ENCODE measurements around the gene TNKS1BP1.

TNKS1BP1 gene

GRCh38 chr11:57359896-57360690 lies 35.3 kb upstream of the TNKS1BP1 start:
- H3K14ac ChIP-seq (ENCODE audit: low read length), result no peak overlapping the region
- H4K91ac ChIP-seq (ENCODE audit: low read depth, low read length, poor library complexity), result no peak overlapping the region
- no peak overlapping the region for H2AFZ ChIP-seq (ENCODE audit: low read length)
- no peak overlapping the region for H3K4me2 ChIP-seq (ENCODE audit: insufficient read depth, low read length, poor library complexity, severe bottlenecking)
- H3K9ac ChIP-seq (ENCODE audit: low read depth, low read length, poor library complexity), result no peak overlapping the region
- no peaks in the 10 kb centered on the region for H3K36me3 ChIP-seq (replicated peaks in 1 of 2; ENCODE audit: control insufficient read depth in 2 of 2, insufficient read depth in 2 of 2, low read length in 2 of 2)
- no peak overlapping the region for H3K18ac ChIP-seq (ENCODE audit: low read length)
- H3K27me3 ChIP-seq (ENCODE audit: control insufficient read depth in 3 of 3, insufficient read depth in 3 of 3, low read depth in 1 of 3, low read length in 3 of 3), result peaks cover 0 to 28% (median 0%) of the 10 kb centered on the region in 3 experiments
- H3K79me1 ChIP-seq (ENCODE audit: low read depth, low read length), result no peaks in the 10 kb centered on the region
- no peak overlapping the region for H2AK5ac ChIP-seq (ENCODE audit: low read depth, low read length)
- no peak overlapping the region for H4K8ac ChIP-seq (ENCODE audit: low read depth, low read length)
- WGBS, 2 donors (ENCODE audit: extremely low coverage in 2 of 2, insufficient read length in 2 of 2, insufficient replicate concordance in 1 of 2), result no CpG with 5 or more reads among the region's 9 CpGs
- H2BK15ac ChIP-seq (ENCODE audit: low read length), result no peak overlapping the region
- H2BK5ac ChIP-seq (ENCODE audit: low read length), result no peak overlapping the region
- H2BK12ac ChIP-seq (ENCODE audit: low read length), result no peak overlapping the region
- DNase-seq (ENCODE audit: low spot score), result no peak
- H3K23ac ChIP-seq (ENCODE audit: low read depth, low read length, poor library complexity), result no peak overlapping the region
- H3K4me3 ChIP-seq (ENCODE audit: low read length in 2 of 2), result no peak overlapping the region
- peaks cover 3 to 4% of the 10 kb centered on the region in 2 donors for H3K4me1 ChIP-seq (ENCODE audit: control insufficient read depth in 2 of 2, insufficient read depth in 1 of 2, low read depth in 1 of 2, low read length in 2 of 2)
- no peaks in the 10 kb centered on the region for H3K9me3 ChIP-seq (replicated peaks in 1 of 2; ENCODE audit: control insufficient read depth in 2 of 2, insufficient read depth in 1 of 2, low read depth in 1 of 2, low read length in 2 of 2)
- H2BK120ac ChIP-seq (ENCODE audit: low read depth, low read length), result no peak overlapping the region
- no peak overlapping the region for H3K27ac ChIP-seq (replicated peaks; ENCODE audit: low read length)
- H3K4ac ChIP-seq (ENCODE audit: low read length), result no peak overlapping the region

GRCh38 chr11:57359396-57359795 lies 34.6 kb upstream of the TNKS1BP1 start:
- H3K9ac ChIP-seq (ENCODE audit: low read depth, low read length, poor library complexity), result no peak overlapping the region
- no peak overlapping the region for H2AFZ ChIP-seq (ENCODE audit: low read length)
- no peak overlapping the region for H3K27ac ChIP-seq (replicated peaks; ENCODE audit: low read length)

GRCh38 chr11:57358991-57359390 lies 34.2 kb upstream of the TNKS1BP1 start:
- H4K91ac ChIP-seq (ENCODE audit: low read depth, low read length, poor library complexity), result no peak overlapping the region
- no peak overlapping the region for H3K18ac ChIP-seq (ENCODE audit: low read length)
- H3K9me3 ChIP-seq (replicated peaks in 1 of 2; ENCODE audit: control insufficient read depth in 2 of 2, insufficient read depth in 1 of 2, low read depth in 1 of 2, low read length in 2 of 2), result no peaks in the 10 kb centered on the region
- H3K9ac ChIP-seq (ENCODE audit: low read depth, low read length, poor library complexity), result peak overlapping the region; percentile 68
- no peak overlapping the region for H2BK120ac ChIP-seq (ENCODE audit: low read depth, low read length)
- no CpG with 5 or more reads among the region's 9 CpGs for WGBS, 2 donors (ENCODE audit: extremely low coverage in 2 of 2, insufficient read length in 2 of 2, insufficient replicate concordance in 1 of 2)
- H3K27me3 ChIP-seq (ENCODE audit: control insufficient read depth in 3 of 3, insufficient read depth in 3 of 3, low read depth in 1 of 3, low read length in 3 of 3), result peaks cover 0 to 27% (median 0%) of the 10 kb centered on the region in 3 experiments
- H3K79me1 ChIP-seq (ENCODE audit: low read depth, low read length), result no peaks in the 10 kb centered on the region
- peaks cover under 1 to 4% of the 10 kb centered on the region in 2 donors for H3K4me1 ChIP-seq (ENCODE audit: control insufficient read depth in 2 of 2, insufficient read depth in 1 of 2, low read depth in 1 of 2, low read length in 2 of 2)
- DNase-seq (ENCODE audit: low spot score), result no peak
- H3K23ac ChIP-seq (ENCODE audit: low read depth, low read length, poor library complexity), result peak overlapping the region; percentile 51
- no peak overlapping the region for H2BK5ac ChIP-seq (ENCODE audit: low read length)
- H2BK12ac ChIP-seq (ENCODE audit: low read length), result no peak overlapping the region
- peak overlapping the region; percentile 1 for H3K14ac ChIP-seq (ENCODE audit: low read length)
- no peak overlapping the region for H3K27ac ChIP-seq (replicated peaks; ENCODE audit: low read length)
- peak overlapping the region; percentile 45 for H2AFZ ChIP-seq (ENCODE audit: low read length)
- no peak overlapping the region for H2AK5ac ChIP-seq (ENCODE audit: low read depth, low read length)
- H2BK15ac ChIP-seq (ENCODE audit: low read length), result peak overlapping the region; percentile 35
- no peak overlapping the region for H4K8ac ChIP-seq (ENCODE audit: low read depth, low read length)
- H3K4me2 ChIP-seq (ENCODE audit: insufficient read depth, low read length, poor library complexity, severe bottlenecking), result no peak overlapping the region
- H3K4me3 ChIP-seq (ENCODE audit: low read length in 2 of 2), result no peak overlapping the region
- H3K36me3 ChIP-seq (replicated peaks in 1 of 2; ENCODE audit: control insufficient read depth in 2 of 2, insufficient read depth in 2 of 2, low read length in 2 of 2), result no peaks in the 10 kb centered on the region
- H3K4ac ChIP-seq (ENCODE audit: low read length), result no peak overlapping the region

More at GRCh38 chr11:57359396-57359795, 34.6 kb upstream of the TNKS1BP1 start:
- no peaks in the 10 kb centered on the region for H3K79me1 ChIP-seq (ENCODE audit: low read depth, low read length)
- H3K4me1 ChIP-seq (ENCODE audit: control insufficient read depth in 2 of 2, insufficient read depth in 1 of 2, low read depth in 1 of 2, low read length in 2 of 2), result peaks cover 0 to 2% of the 10 kb centered on the region in 2 donors
- H2BK15ac ChIP-seq (ENCODE audit: low read length), result peak overlapping the region; percentile 35
- no peak overlapping the region for H2BK12ac ChIP-seq (ENCODE audit: low read length)
- no peak overlapping the region for H3K4me3 ChIP-seq (ENCODE audit: low read length in 2 of 2)
- H3K14ac ChIP-seq (ENCODE audit: low read length), result peak overlapping the region; percentile 1
- H3K4me2 ChIP-seq (ENCODE audit: insufficient read depth, low read length, poor library complexity, severe bottlenecking), result no peak overlapping the region
- no peak overlapping the region for H2BK5ac ChIP-seq (ENCODE audit: low read length)
- DNase-seq (ENCODE audit: low spot score), result no peak
- H2AK5ac ChIP-seq (ENCODE audit: low read depth, low read length), result no peak overlapping the region
- no peak overlapping the region for H3K4ac ChIP-seq (ENCODE audit: low read length)
- WGBS, 2 donors (ENCODE audit: extremely low coverage in 2 of 2, insufficient read length in 2 of 2, insufficient replicate concordance in 1 of 2), result no CpG with 5 or more reads among the region's 5 CpGs
- H3K27me3 ChIP-seq (ENCODE audit: control insufficient read depth in 3 of 3, insufficient read depth in 3 of 3, low read depth in 1 of 3, low read length in 3 of 3), result peaks cover 0 to 28% (median 0%) of the 10 kb centered on the region in 3 experiments
- H3K23ac ChIP-seq (ENCODE audit: low read depth, low read length, poor library complexity), result peak overlapping the region; percentile 51
- no peaks in the 10 kb centered on the region for H3K9me3 ChIP-seq (replicated peaks in 1 of 2; ENCODE audit: control insufficient read depth in 2 of 2, insufficient read depth in 1 of 2, low read depth in 1 of 2, low read length in 2 of 2)
- peak overlapping the region; percentile 11 for H3K18ac ChIP-seq (ENCODE audit: low read length)
- H4K91ac ChIP-seq (ENCODE audit: low read depth, low read length, poor library complexity), result no peak overlapping the region
- H3K36me3 ChIP-seq (replicated peaks in 1 of 2; ENCODE audit: control insufficient read depth in 2 of 2, insufficient read depth in 2 of 2, low read length in 2 of 2), result no peaks in the 10 kb centered on the region
- no peak overlapping the region for H4K8ac ChIP-seq (ENCODE audit: low read depth, low read length)
- no peak overlapping the region for H2BK120ac ChIP-seq (ENCODE audit: low read depth, low read length)

- H2BK15ac ChIP-seq (ENCODE audit: low read length), result peak overlapping the region; percentile 35
- no peak for DNase-seq (ENCODE audit: low spot score)
- no peak overlapping the region for H3K4me2 ChIP-seq (ENCODE audit: insufficient read depth, low read length, poor library complexity, severe bottlenecking)
These were observed 33.8 kb upstream of the TNKS1BP1 start for GRCh38 chr11:57358543-57358961.

More at GRCh38 chr11:57358543-57358961, 33.8 kb upstream of the TNKS1BP1 start:
- H3K36me3 ChIP-seq (replicated peaks in 1 of 2; ENCODE audit: control insufficient read depth in 2 of 2, insufficient read depth in 2 of 2, low read length in 2 of 2), result no peaks in the 10 kb centered on the region
- H3K9ac ChIP-seq (ENCODE audit: low read depth, low read length, poor library complexity), result no peak overlapping the region
- H3K27ac ChIP-seq (replicated peaks; ENCODE audit: low read length), result no peak overlapping the region
- H3K9me3 ChIP-seq (replicated peaks in 1 of 2; ENCODE audit: control insufficient read depth in 2 of 2, insufficient read depth in 1 of 2, low read depth in 1 of 2, low read length in 2 of 2), result no peaks in the 10 kb centered on the region
- WGBS, 2 donors (ENCODE audit: extremely low coverage in 2 of 2, insufficient read length in 2 of 2, insufficient replicate concordance in 1 of 2), result no CpG with 5 or more reads among the region's 9 CpGs
- H2BK120ac ChIP-seq (ENCODE audit: low read depth, low read length), result no peak overlapping the region
- H3K4ac ChIP-seq (ENCODE audit: low read length), result no peak overlapping the region
- no peak overlapping the region for H2AK5ac ChIP-seq (ENCODE audit: low read depth, low read length)
- no peak overlapping the region for H4K8ac ChIP-seq (ENCODE audit: low read depth, low read length)
- no peak overlapping the region for H3K18ac ChIP-seq (ENCODE audit: low read length)
- H3K23ac ChIP-seq (ENCODE audit: low read depth, low read length, poor library complexity), result no peak overlapping the region
- no peak overlapping the region for H3K4me3 ChIP-seq (ENCODE audit: low read length in 2 of 2)
- H3K14ac ChIP-seq (ENCODE audit: low read length), result no peak overlapping the region
- no peak overlapping the region for H2BK5ac ChIP-seq (ENCODE audit: low read length)
- peaks cover 3 to 6% of the 10 kb centered on the region in 2 donors for H3K4me1 ChIP-seq (ENCODE audit: control insufficient read depth in 2 of 2, insufficient read depth in 1 of 2, low read depth in 1 of 2, low read length in 2 of 2)
- H2AFZ ChIP-seq (ENCODE audit: low read length), result peak overlapping the region; percentile 45
- H2BK12ac ChIP-seq (ENCODE audit: low read length), result no peak overlapping the region
- H3K27me3 ChIP-seq (ENCODE audit: control insufficient read depth in 3 of 3, insufficient read depth in 3 of 3, low read depth in 1 of 3, low read length in 3 of 3), result peaks cover 0 to 26% (median 0%) of the 10 kb centered on the region in 3 experiments
- H3K79me1 ChIP-seq (ENCODE audit: low read depth, low read length), result no peaks in the 10 kb centered on the region
- no peak overlapping the region for H4K91ac ChIP-seq (ENCODE audit: low read depth, low read length, poor library complexity)
